ENCODE measurements around the gene HOXD8. TPM values are rescaled to one million over a fixed set of nuclear protein-coding genes. Genes with fewer than 3 reads are reported as not detected.

HOXD8 gene
- total and polyA plus RNA-seq, 2 of the 8 experiments (the other 6 are each of a cell fraction or from before 2014, with no cell fraction given) = not detected

DNA sequence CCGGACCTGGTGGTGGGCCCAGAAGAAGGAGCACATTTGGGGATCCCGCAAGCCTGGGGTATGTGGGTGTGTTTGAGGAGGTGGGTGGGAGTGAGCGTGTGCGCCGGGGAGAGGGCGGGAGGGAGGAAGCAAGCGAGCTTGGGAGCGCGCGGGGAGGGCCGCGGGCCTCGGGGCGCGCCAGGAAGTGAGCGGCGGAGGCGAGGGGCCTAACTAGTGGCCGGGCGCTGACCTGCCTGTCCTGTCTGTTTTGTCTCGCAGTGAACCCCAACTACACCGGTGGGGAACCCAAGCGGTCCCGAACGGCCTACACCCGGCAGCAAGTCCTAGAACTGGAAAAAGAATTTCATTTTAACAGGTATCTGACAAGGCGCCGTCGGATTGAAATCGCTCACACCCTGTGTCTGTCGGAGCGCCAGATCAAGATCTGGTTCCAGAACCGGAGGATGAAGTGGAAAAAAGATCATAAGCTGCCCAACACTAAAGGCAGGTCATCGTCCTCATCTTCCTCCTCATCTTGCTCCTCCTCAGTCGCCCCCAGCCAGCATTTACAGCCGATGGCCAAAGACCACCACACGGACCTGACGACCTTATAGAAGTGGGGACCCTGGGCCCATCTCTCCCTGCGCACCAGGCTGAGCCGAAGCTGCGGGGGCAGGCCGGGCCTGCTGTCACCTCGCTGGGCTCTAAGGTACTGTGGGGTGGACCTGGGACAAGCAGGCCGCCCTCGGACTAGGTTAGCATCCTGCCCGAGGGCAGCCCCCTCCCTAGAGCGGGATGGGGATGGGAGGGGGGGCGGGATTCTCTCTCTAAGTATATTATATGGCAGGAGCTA lies 23.1 kb downstream of the HOXD8 start:
- Histone ChIP-seq H3K18ac (ENCODE audit: extremely low read depth, low read length) (no peak overlapping the region), H3K36me3 (ENCODE audit: control insufficient read depth in 2 of 4, insufficient read depth in 4 of 4, low read length in 3 of 4) (peaks cover 0 to 15% (median 0%) of the 10 kb centered on the region in 4 experiments; a peak in 1 of 8 replicates), H3K79me1 (ENCODE audit: low read depth, low read length) (no peaks in the 10 kb centered on the region), H3K27ac (ENCODE audit: low read depth, low read length) (no peak overlapping the region), H3K56ac (replicated peaks; ENCODE audit: insufficient read length, low read depth, low read length) (no peak overlapping the region), H2BK12ac (ENCODE audit: low read depth, low read length) (no peak overlapping the region), H3K4me2 (ENCODE audit: insufficient read depth in 1 of 2, low read depth in 2 of 2, low read length in 2 of 2) (peak overlapping the region; percentile 48; a peak in 3 of 4 replicates), H2BK5ac (ENCODE audit: low read depth, low read length) (no peak overlapping the region), H4K91ac (replicated peaks; ENCODE audit: insufficient read length, low read length) (no peak overlapping the region), H3K23ac (ENCODE audit: insufficient read length) (no peak overlapping the region), H3K9me3 (ENCODE audit: insufficient read depth in 2 of 2, low read depth in 1 of 2, low read length in 1 of 2) (no peaks in the 10 kb centered on the region), H2BK15ac (ENCODE audit: low read length) (no peak overlapping the region), H2AFZ (ENCODE audit: low read length) (no peak overlapping the region), H3K14ac (ENCODE audit: insufficient read length) (no peak overlapping the region), H4K20me1 (replicated peaks in 1 of 2; ENCODE audit: control insufficient read depth in 1 of 2, insufficient read depth in 2 of 2, low read length in 2 of 2) (peaks cover 12 to 42% of the 10 kb centered on the region in 2 experiments), H4K5ac (ENCODE audit: insufficient read length, low read depth, low read length) (no peak overlapping the region), H2BK20ac (ENCODE audit: low read length) (no peak overlapping the region), H3K4me3 (ENCODE audit: extremely low read depth in 1 of 4, insufficient read depth in 2 of 4, low read depth in 3 of 4, low read length in 4 of 4) (no peak overlapping the region), H3K4me1 (replicated peaks in 1 of 4; ENCODE audit: control insufficient read depth in 3 of 4, insufficient read depth in 4 of 4, low read length in 3 of 4) (peaks cover 0 to 10% (median 2%) of the 10 kb centered on the region in 4 experiments; a peak in 4 of 7 replicates), H3K9ac (replicated peaks in 1 of 4; ENCODE audit: extremely low read depth in 1 of 4, low read depth in 3 of 4, low read length in 3 of 4) (no peak overlapping the region), H3K4ac (replicated peaks; ENCODE audit: insufficient read length, low read depth, low read length) (no peak overlapping the region), H2BK120ac (replicated peaks; ENCODE audit: low read depth, low read length) (no peak overlapping the region), H3K23me2 (ENCODE audit: low read depth, low read length) (peaks cover 2% of the 10 kb centered on the region; the same call in 1 of the 2 replicates), H3K79me2 (ENCODE audit: control insufficient read depth in 1 of 2, insufficient read depth in 2 of 2, low read length in 2 of 2) (no peaks in the 10 kb centered on the region), H3K27me3 (replicated peaks in 1 of 4; ENCODE audit: control insufficient read depth in 3 of 4, extremely low read depth in 1 of 4, insufficient read depth in 3 of 4, low read length in 3 of 4) (peaks cover 97 to 100% (median 100%) of the 10 kb centered on the region in 4 experiments), H2AK5ac (ENCODE audit: low read depth, low read length) (no peak overlapping the region), H4K8ac (ENCODE audit: extremely low read depth, insufficient read depth, low read length) (no peak overlapping the region)
- FAIRE-seq = no peak
- DNase-seq (ENCODE audit: low read depth in 1 of 2, low spot score in 2 of 2) = no peak
- ChIA-PET POLR2A (ENCODE audit: partially characterized antibody) (no interaction called here), CTCF (ENCODE audit: partially characterized antibody) (interaction anchor here (1.2 to 3.9 kb wide), 4 partner anchors 9 to 23 kb away, joined by 3 to 17 read pairs (median 12); no protein-coding TSS in a partner anchor)
- WGBS, 2 experiments (ENCODE audit: extremely low coverage in 1 of 2, insufficient coverage in 1 of 2, insufficient read length in 1 of 2, insufficient replicate concordance in 2 of 2, low coverage in 1 of 2, low lambda C conversion rate in 2 of 2, missing lambda C conversion rate in 1 of 2) = 12% methylated on average over 30 of the region's 48 CpGs; no CpG with 5 or more reads in 1 of the 2 experiments
- TF ChIP-seq RXRA (IDR thresholded peaks at IDR 0.05; ENCODE audit: insufficient read depth, low read depth, low read length) (no peak), SP4 (IDR thresholded peaks at IDR 0.05; ENCODE audit: low read length) (no peak), SP1 (IDR thresholded peaks at IDR 0.05; ENCODE audit: low read depth, low read length) (no peak), TAF1 (IDR thresholded peaks at IDR 0.05; ENCODE audit: low read depth, low read length) (no peak), SUZ12 (IDR thresholded peaks at IDR 0.05; ENCODE audit: low read length) (peak; percentile 63), GABPA (IDR thresholded peaks at IDR 0.05; ENCODE audit: borderline replicate concordance, insufficient read depth, low read length) (no peak), KDM1A (IDR thresholded peaks at IDR 0.05; ENCODE audit: borderline replicate concordance, low read length) (no peak)
- TF ChIP-seq, protein P1, sequence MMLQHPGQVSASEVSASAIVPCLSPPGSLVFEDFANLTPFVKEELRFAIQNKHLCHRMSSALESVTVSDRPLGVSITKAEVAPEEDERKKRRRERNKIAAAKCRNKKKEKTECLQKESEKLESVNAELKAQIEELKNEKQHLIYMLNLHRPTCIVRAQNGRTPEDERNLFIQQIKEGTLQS (IDR thresholded peaks at IDR 0.05; ENCODE audit: insufficient read depth, low read depth, low read length) = no peak
- TF ChIP-seq, protein P2, sequence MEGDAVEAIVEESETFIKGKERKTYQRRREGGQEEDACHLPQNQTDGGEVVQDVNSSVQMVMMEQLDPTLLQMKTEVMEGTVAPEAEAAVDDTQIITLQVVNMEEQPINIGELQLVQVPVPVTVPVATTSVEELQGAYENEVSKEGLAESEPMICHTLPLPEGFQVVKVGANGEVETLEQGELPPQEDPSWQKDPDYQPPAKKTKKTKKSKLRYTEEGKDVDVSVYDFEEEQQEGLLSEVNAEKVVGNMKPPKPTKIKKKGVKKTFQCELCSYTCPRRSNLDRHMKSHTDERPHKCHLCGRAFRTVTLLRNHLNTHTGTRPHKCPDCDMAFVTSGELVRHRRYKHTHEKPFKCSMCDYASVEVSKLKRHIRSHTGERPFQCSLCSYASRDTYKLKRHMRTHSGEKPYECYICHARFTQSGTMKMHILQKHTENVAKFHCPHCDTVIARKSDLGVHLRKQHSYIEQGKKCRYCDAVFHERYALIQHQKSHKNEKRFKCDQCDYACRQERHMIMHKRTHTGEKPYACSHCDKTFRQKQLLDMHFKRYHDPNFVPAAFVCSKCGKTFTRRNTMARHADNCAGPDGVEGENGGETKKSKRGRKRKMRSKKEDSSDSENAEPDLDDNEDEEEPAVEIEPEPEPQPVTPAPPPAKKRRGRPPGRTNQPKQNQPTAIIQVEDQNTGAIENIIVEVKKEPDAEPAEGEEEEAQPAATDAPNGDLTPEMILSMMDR (IDR thresholded peaks at IDR 0.05; ENCODE audit: control extremely low read depth in 1 of 3, insufficient read depth in 1 of 3, low read depth in 1 of 3, low read length in 3 of 3) = no peak
